Peyer's patch (tissue), 4 donors: ENCODE data around the gene AP4E1.

Source experiments
- POLR2A ChIP-seq, 2 donors: fragments of 450-650 bp; IDR thresholded peaks; one replicate each; pipeline ENCODE4 v1.5.1; 2017; ENCODE audit warnings: antibody characterized with exemption in 2 of 2, mild to moderate bottlenecking in 2 of 2, moderate library complexity in 2 of 2
- TF ChIP-seq, protein P1 (sequence below), 6 experiments: fragments of 450-650 bp in 4 of 6; fragments of 200-600 bp in 2 of 6; sonication (generic) in 1 of 6; IDR thresholded peaks; one replicate each; pipeline ENCODE4 v1.5.1; 2017 to 2019; ENCODE audit warnings: antibody characterized with exemption in 6 of 6, mild to moderate bottlenecking in 3 of 6, moderate library complexity in 1 of 6

DNA sequence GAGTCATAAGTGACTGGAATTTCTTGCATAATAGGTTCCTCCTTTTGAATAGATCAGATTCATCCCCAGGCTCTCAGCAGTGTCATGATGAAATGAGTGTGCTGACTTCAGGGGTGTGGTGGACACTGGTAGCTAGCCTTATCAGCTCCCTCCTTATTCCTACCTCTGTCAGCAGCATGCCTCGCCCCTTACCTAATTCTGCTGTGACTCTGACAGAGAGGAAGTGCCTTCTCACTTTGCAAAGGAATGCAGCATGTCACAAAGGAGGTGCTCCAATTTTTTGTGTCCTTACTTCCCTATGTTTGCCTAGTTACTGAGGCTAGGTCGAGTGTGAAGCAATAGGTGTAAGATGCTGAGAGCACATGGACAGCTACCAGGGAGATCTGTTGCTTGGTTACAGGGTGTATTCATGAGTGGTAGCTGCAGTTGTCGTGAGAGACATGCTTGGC is 95.6 kb downstream of the AP4E1 start:
- TF ChIP-seq, protein P1, sequence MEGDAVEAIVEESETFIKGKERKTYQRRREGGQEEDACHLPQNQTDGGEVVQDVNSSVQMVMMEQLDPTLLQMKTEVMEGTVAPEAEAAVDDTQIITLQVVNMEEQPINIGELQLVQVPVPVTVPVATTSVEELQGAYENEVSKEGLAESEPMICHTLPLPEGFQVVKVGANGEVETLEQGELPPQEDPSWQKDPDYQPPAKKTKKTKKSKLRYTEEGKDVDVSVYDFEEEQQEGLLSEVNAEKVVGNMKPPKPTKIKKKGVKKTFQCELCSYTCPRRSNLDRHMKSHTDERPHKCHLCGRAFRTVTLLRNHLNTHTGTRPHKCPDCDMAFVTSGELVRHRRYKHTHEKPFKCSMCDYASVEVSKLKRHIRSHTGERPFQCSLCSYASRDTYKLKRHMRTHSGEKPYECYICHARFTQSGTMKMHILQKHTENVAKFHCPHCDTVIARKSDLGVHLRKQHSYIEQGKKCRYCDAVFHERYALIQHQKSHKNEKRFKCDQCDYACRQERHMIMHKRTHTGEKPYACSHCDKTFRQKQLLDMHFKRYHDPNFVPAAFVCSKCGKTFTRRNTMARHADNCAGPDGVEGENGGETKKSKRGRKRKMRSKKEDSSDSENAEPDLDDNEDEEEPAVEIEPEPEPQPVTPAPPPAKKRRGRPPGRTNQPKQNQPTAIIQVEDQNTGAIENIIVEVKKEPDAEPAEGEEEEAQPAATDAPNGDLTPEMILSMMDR (IDR thresholded peaks at IDR 0.05), result no peak
- TF ChIP-seq POLR2A (IDR thresholded peaks at IDR 0.05), result no peak
